Right atrium auricular region (tissue), 2 donors: Measurements from ENCODE around the gene ABCC6. TPM values are rescaled to one million over a fixed set of nuclear protein-coding genes. Genes with fewer than 3 reads are reported as not detected.

Source experiments
- DNase-seq: peaks from one replicate; pipeline ENCODE4 v3.0.0-alpha.2; 2019; ENCODE audit warnings: low spot score
- H3K27ac ChIP-seq, 2 donors: fragments of 200-600 bp; sonication (generic); 1 replicate in 1 of 2; 2 replicates in 1 of 2; pipeline ENCODE4 v1.5.1; 2016 to 2019
- H3K27me3 ChIP-seq, 2 donors: fragments of 200-600 bp; sonication (generic); one replicate each; pipeline versions ENCODE4 v1.5.1 to v1.6.0; 2017 to 2019
- H3K36me3 ChIP-seq: fragments of 200-600 bp; sonication (generic); one replicate; pipeline ENCODE4 v1.5.1; 2016
- H3K4me1 ChIP-seq, 2 donors: fragments of 200-600 bp; sonication (generic); one replicate each; pipeline versions ENCODE4 v1.5.1 to v1.6.0; 2017 to 2019
- H3K4me3 ChIP-seq, 2 donors: fragments of 200-600 bp; sonication (generic); 1 replicate in 1 of 2; 2 replicates in 1 of 2; pipeline ENCODE4 v1.5.1; 2017 to 2019; ENCODE audit warnings: mild to moderate bottlenecking in 1 of 2, moderate library complexity in 1 of 2
- H3K9me3 ChIP-seq, 2 donors: fragments of 200-600 bp; sonication (generic); one replicate each; pipeline ENCODE4 v1.5.1; 2019
- total RNA-seq, 2 donors: library from RNA; depleted of rRNA; stranded (reverse); fragments of >200 nt; gene quantifications; one replicate each; pipeline ENCODE4 v1.1.0, GENCODE V29; 2016
- TF ChIP-seq, protein P1 (sequence below), 2 donors: fragments of 200-600 bp; sonication (generic); IDR thresholded peaks; one replicate each; pipeline ENCODE4 v1.5.1; 2019; ENCODE audit warnings: antibody characterized with exemption in 2 of 2

ABCC6 gene
- total RNA-seq, 2 donors from 2014 or later: 0.52 to 1.8 TPM

DNA sequence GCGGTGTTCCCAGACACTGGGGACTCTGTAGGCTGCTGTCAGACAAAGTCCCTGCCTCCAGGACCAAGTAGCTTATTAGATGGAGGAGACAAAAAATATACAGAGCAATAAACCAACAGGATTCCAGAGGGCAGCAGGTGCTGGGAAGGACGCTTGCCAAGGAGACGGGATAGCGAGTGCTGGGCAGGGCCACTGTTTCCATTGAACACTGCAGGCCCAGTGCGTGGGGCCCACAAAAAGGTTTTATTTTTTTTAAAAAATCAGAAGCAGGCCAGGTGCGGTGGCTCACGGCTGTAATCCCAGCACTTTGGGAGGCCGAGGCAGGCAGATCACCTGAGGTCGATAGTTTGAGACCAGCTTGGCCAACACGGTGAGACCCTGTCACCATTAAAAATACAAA is 84.2 kb downstream of the ABCC6 start:
- TF ChIP-seq, protein P1, sequence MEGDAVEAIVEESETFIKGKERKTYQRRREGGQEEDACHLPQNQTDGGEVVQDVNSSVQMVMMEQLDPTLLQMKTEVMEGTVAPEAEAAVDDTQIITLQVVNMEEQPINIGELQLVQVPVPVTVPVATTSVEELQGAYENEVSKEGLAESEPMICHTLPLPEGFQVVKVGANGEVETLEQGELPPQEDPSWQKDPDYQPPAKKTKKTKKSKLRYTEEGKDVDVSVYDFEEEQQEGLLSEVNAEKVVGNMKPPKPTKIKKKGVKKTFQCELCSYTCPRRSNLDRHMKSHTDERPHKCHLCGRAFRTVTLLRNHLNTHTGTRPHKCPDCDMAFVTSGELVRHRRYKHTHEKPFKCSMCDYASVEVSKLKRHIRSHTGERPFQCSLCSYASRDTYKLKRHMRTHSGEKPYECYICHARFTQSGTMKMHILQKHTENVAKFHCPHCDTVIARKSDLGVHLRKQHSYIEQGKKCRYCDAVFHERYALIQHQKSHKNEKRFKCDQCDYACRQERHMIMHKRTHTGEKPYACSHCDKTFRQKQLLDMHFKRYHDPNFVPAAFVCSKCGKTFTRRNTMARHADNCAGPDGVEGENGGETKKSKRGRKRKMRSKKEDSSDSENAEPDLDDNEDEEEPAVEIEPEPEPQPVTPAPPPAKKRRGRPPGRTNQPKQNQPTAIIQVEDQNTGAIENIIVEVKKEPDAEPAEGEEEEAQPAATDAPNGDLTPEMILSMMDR (IDR thresholded peaks at IDR 0.05): no peak
- no peak for DNase-seq
- Histone ChIP-seq H3K9me3 (no peaks in the 10 kb centered on the region), H3K4me1 (no peaks in the 10 kb centered on the region), H3K27ac (no peak overlapping the region), H3K36me3 (peaks cover 83% of the 10 kb centered on the region), H3K27me3 (no peaks in the 10 kb centered on the region), H3K4me3 (no peak overlapping the region)

DNA sequence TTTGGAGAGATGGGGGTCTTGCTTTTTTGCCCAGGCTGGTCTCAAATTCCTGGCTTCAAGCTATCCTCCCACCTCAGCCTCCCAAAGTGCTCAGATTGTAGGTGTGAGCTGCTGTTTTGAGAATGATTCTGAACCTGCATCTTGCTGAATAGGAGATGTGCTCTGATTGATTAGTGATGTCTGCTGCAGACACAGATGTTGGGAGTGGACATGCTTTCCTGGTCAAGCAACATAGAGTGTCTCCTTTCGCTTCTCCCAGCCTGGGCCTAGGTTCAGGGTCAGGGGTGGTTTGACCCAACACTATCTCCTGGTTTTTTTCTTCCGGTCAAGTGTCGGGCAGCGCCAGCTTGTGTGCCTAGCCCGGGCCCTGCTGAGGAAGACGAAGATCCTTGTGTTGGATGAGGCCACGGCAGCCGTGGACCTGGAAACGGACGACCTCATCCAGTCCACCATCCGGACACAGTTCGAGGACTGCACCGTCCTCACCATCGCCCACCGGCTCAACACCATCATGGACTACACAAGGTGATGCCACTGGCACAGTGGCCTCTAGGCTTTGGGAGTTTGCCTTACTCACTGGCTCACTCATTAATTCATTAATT is 85.2 kb downstream of the ABCC6 start:
- Histone ChIP-seq H3K9me3 (no peaks in the 10 kb centered on the region), H3K36me3 (peaks cover 83% of the 10 kb centered on the region), H3K27ac (no peak overlapping the region), H3K4me1 (no peaks in the 10 kb centered on the region), H3K27me3 (no peaks in the 10 kb centered on the region), H3K4me3 (no peak overlapping the region)
- TF ChIP-seq, protein P1 (IDR thresholded peaks at IDR 0.05): no peak
- no peak for DNase-seq

DNA sequence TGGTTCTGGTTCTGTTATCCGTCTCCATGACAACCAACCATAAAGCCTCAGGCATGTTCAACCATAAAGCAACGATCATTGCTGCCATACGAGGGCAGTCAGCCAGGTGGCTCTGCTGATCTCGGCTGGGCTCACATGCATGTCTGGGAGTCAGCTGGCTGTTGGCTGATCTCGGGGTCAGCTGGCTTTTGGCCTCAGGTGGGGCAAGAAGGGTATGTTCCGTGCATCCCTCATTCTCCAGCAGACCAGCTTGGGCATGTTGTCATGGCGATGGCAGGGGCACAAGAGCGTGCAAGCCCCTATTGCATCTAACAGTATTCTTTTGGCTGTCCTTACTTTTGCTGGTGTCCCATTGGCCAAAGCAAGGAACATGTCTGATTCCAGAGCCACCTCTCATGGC is 86.2 kb downstream of the ABCC6 start:
- H3K36me3 ChIP-seq: peaks cover 75% of the 10 kb centered on the region
- H3K4me1 ChIP-seq: no peaks in the 10 kb centered on the region
- no peaks in the 10 kb centered on the region for H3K9me3 ChIP-seq
- H3K27me3 ChIP-seq: no peaks in the 10 kb centered on the region
- DNase-seq: no peak
- TF ChIP-seq, protein P1 (IDR thresholded peaks at IDR 0.05): no peak
- H3K4me3 ChIP-seq: no peak overlapping the region
- no peak overlapping the region for H3K27ac ChIP-seq

DNA sequence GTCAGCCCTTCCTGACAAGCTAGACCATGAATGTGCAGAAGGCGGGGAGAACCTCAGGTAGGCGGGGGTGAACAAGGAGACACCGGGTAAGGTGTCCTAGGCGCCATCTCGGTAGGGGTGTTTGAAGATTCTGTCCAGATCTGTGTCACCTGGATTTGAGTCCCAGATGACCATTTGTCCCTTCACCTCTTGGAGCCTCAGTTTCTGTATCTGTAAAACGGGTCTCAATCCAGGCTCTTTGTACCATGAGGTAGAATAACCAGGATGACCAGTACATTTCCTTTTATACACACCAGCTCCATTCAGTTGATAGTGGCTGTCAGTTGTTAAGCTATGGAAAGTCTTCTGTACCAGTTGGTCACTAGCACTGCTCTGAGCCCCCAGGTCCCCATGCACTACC is 86.7 kb downstream of the ABCC6 start:
- Histone ChIP-seq H3K27ac (no peak overlapping the region), H3K36me3 (peaks cover 75% of the 10 kb centered on the region), H3K9me3 (no peaks in the 10 kb centered on the region), H3K27me3 (no peaks in the 10 kb centered on the region), H3K4me3 (no peak overlapping the region), H3K4me1 (no peaks in the 10 kb centered on the region)
- no peak for DNase-seq
- TF ChIP-seq, protein P1 (IDR thresholded peaks at IDR 0.05): no peak

DNA sequence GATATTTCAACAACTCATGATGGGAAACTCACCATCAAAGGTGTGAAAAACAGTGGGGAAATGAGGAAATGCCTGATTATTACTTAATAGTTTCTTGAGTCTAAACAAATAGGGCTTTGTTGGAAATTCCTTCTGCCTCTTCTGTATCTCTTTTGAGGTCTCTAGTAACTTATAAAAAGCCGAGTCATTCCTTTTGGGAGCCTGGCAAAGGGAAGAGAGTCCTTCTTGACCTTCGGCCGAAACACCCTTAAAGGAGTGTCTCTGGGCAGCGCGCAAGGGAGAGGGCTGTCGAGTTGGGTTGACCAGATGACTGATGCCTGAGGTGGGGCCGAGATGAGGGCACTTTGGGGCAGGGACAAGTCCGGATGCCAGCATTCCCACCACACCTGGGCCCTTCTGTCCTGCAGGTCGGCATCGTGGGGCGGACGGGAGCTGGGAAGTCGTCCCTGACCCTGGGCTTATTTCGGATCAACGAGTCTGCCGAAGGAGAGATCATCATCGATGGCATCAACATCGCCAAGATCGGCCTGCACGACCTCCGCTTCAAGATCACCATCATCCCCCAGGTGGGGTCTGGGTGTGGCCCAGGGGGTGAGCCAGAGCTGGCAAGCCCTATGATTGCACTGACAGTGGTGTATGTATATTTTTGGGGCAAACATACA is 89.2 kb downstream of the ABCC6 start:
- Histone ChIP-seq H3K4me3 (no peak overlapping the region), H3K9me3 (no peaks in the 10 kb centered on the region), H3K36me3 (peaks cover 57% of the 10 kb centered on the region), H3K27ac (no peak overlapping the region), H3K4me1 (no peaks in the 10 kb centered on the region), H3K27me3 (no peaks in the 10 kb centered on the region)
- TF ChIP-seq, protein P1 (IDR thresholded peaks at IDR 0.05): no peak
- DNase-seq: no peak

DNA sequence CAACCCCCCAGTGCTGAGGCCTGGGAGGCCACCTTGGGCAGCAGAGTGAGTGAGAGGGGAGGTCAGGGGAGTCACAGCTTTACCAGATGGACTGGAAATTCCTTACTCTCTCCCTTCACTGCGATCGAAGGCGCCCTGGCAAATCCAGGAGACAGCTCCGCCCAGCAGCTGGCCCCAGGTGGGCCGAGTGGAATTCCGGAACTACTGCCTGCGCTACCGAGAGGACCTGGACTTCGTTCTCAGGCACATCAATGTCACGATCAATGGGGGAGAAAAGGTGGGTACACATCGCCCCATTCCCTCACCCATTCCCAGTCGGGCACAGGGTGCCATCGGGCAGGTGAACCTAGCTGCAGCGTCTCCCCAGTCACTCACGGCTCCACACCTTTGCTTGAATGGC is 91.6 kb downstream of the ABCC6 start:
- Histone ChIP-seq H3K36me3 (peaks cover 36% of the 10 kb centered on the region), H3K27ac (no peak overlapping the region)
- DNase-seq: no peak

More for the DNA sequence above, 91.6 kb downstream of the ABCC6 start:
- H3K9me3 ChIP-seq: no peaks in the 10 kb centered on the region
- TF ChIP-seq, protein P1 (IDR thresholded peaks at IDR 0.05): no peak
- no peaks in the 10 kb centered on the region for H3K4me1 ChIP-seq
- no peak overlapping the region for H3K4me3 ChIP-seq
- no peaks in the 10 kb centered on the region for H3K27me3 ChIP-seq
